Measurements from ENCODE around the gene RIT1. TPM values are rescaled to one million over a fixed set of nuclear protein-coding genes. Genes with fewer than 3 reads are reported as not detected.
"Not testable (repeated sequence)": the region's sequence is repeated elsewhere in the genome, so short reads cannot be mapped to it uniquely, and the experiment has no call there.

RIT1 gene
- total and polyA plus RNA-seq, 8 donors, result 4.2 to 15.1 (median 8.1) TPM

DNA sequence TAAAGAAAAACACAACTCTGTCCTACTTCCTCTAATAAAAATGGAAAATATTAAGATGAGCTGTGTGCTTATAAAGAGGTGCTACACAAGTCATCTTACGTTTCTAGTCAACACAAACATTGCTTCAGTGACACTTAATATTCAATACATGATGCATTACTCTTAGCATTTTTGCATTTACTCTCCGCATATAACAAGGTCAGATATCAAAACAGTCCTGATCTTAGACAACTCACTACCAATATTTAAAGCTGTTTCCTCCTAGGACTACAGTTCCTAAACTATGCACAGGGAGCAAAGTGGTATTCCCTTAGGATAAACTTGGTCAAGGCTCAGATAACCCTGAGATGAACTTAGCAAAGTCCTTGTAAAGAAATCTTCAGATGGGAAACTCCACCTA is 12.3 kb downstream of the RIT1 start:
- TF ChIP-seq, protein P1, sequence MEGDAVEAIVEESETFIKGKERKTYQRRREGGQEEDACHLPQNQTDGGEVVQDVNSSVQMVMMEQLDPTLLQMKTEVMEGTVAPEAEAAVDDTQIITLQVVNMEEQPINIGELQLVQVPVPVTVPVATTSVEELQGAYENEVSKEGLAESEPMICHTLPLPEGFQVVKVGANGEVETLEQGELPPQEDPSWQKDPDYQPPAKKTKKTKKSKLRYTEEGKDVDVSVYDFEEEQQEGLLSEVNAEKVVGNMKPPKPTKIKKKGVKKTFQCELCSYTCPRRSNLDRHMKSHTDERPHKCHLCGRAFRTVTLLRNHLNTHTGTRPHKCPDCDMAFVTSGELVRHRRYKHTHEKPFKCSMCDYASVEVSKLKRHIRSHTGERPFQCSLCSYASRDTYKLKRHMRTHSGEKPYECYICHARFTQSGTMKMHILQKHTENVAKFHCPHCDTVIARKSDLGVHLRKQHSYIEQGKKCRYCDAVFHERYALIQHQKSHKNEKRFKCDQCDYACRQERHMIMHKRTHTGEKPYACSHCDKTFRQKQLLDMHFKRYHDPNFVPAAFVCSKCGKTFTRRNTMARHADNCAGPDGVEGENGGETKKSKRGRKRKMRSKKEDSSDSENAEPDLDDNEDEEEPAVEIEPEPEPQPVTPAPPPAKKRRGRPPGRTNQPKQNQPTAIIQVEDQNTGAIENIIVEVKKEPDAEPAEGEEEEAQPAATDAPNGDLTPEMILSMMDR (IDR thresholded peaks at IDR 0.05), result no peak
- no peaks in the 10 kb centered on the region for H3K27me3 ChIP-seq
- ATAC-seq (no peak), FAIRE-seq (no peak), DNase-seq (no peak)
- no peaks in the 10 kb centered on the region for H3K4me1 ChIP-seq
- no peaks in the 10 kb centered on the region for H3K9me3 ChIP-seq
- no peak overlapping the region for H3K4me3 ChIP-seq
- intact Hi-C loops (cut with DNase I), result no loop called here
- peaks cover 7 to 50% (median 16%) of the 10 kb centered on the region in 3 donors for H3K36me3 ChIP-seq
- no peak overlapping the region for H3K27ac ChIP-seq
- WGBS, 2 donors, result 83 to 88% methylated on average over 2 of the region's 2 CpGs

DNA sequence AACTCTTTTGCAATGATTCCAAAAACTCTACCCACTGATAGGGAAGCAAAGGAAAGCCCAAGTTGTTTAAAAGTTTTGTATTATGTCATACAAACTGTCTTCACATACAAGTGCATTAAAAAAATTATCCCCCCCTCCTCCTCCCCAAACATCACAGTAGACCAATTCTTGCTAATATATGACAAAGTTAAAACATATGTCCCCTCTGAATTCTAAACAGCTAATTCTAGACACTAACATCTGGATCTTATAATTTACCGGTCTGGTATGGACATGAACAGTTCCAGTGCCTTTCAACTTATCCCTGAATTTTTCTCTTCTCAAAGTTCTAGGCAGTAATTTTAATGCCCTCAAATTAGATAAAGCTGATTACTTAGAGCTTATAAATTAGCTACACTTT is 13.4 kb downstream of the RIT1 start:
- intact Hi-C loops (cut with DNase I), result no loop called here
- 92 to 95% methylated on average over 1 of the region's 1 CpG for WGBS, 2 donors

DNA sequence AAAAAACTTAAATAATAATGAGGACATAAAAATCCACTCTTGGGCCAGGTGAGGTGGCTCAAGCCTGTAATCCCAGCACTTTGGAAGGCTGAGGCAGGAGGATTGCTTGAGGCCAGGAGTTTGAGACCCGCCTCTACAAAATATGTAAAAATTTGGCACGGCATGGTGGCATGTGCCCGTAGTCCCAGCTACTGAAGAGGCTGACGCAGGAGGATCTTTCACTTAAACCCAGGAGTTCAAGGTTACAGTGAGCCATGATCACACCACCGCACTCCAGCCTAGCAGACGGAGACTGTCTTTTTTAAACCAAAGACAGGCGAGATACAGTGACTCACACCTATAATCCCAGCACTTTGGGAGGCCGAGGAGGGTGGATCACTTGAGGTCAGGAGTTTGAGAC is 14.7 kb downstream of the RIT1 start:
- H3K36me3 ChIP-seq, result peaks cover 7 to 28% (median 12%) of the 10 kb centered on the region in 3 donors
- H3K4me1 ChIP-seq; ATAC-seq; intact Hi-C loops (cut with DNase I); H3K4me3 ChIP-seq; H3K27me3 ChIP-seq; FAIRE-seq; H3K27ac ChIP-seq; DNase-seq; H3K9me3 ChIP-seq: not testable (repeated sequence)
- WGBS, 2 donors, result 95 to 98% methylated on average over 8 of the region's 8 CpGs

More for the DNA sequence above, 13.4 kb downstream of the RIT1 start:
- H3K27me3 ChIP-seq, result no peaks in the 10 kb centered on the region
- DNase-seq (no peak), FAIRE-seq (no peak), ATAC-seq (no peak)
- peaks cover 7 to 40% (median 16%) of the 10 kb centered on the region in 3 donors for H3K36me3 ChIP-seq
- no peak overlapping the region for H3K4me3 ChIP-seq
- TF ChIP-seq, protein P1 (IDR thresholded peaks at IDR 0.05), result no peak
- no peaks in the 10 kb centered on the region for H3K9me3 ChIP-seq
- no peak overlapping the region for H3K27ac ChIP-seq
- peaks cover 0 to 5% (median 0%) of the 10 kb centered on the region in 3 donors for H3K4me1 ChIP-seq

DNA sequence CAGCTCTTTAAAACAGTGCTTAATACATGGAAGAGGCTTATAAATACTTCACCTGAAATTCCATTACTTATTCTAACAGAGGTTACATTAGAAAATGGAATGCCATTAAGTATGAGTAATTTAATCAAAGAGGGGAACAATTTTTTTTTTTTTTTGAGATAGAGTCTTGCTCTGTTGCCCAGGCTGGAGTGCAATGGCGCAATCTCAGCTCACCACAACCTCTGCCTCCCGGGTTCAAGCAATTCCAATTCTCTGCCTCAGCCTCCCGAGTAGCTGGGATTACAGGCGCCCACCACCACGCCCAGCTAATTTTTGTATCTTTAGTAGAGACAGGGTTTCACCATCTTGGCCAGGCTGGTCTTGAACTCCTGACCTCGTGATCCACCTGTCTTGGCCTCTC is 15.5 kb downstream of the RIT1 start:
- intact Hi-C loops (cut with DNase I); H3K9me3 ChIP-seq; ATAC-seq; FAIRE-seq; H3K4me1 ChIP-seq; H3K27ac ChIP-seq; H3K27me3 ChIP-seq; DNase-seq; H3K4me3 ChIP-seq: not testable (repeated sequence)
- peaks cover 4 to 20% (median 7%) of the 10 kb centered on the region in 3 donors for H3K36me3 ChIP-seq
- 92 to 96% methylated on average over 6 of the region's 6 CpGs for WGBS, 2 donors

DNA sequence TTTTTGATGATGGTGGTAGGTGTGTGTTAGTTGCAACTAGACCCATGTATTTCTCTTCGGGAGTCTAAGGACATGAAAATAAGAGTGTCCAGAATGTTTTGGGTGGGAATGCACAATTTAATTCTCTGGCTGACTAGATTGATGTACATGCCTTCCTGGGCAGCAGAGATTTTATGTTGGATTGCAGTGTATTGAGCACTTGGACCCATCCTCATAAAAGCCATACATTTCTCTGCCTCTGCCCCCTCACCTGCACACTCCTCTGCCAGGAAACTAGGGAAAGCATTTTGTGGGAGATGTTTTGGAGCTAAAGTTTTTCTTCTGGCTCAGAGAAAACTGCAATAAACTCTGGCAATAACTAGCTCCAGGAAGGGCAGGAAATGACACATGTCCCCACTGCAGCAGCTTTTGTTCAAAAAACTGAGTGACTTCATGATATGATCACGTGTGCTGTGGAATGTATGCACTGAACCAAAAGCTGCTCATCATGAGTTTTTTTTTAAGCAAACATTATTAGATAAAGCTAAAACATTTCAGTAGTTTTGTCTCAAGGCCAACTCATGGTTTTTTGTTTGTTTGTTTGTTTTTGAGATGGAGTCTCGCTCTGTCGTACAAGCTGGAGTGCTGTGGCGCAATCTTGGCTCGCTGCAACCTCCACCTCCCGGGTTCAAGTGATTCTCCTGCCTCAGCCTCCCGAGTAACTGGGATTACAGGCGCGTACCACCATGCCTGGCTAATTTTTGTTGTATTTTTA is 17.6 kb downstream of the RIT1 start:
- Histone ChIP-seq H3K27ac (peak overlapping the region in 3 of 4 donors; percentile 12 to 74 (median 50)), H3K27me3 (no peaks in the 10 kb centered on the region), H3K36me3 (peaks cover 0 to under 1% (median 0%) of the 10 kb centered on the region in 3 donors), H3K9me3 (no peaks in the 10 kb centered on the region), H3K4me3 (no peak overlapping the region), H3K4me1 (peaks cover 0 to 5% (median 3%) of the 10 kb centered on the region in 3 donors)
- ATAC-seq, result peak in 3 of 4 donors; percentile 71 to 83 (median 74)
- no peak for FAIRE-seq
- WGBS, 2 donors, result 54 to 60% methylated on average over 10 of the region's 10 CpGs
- no peak for DNase-seq
- intact Hi-C loops (cut with DNase I), result no loop called here
- TF ChIP-seq, protein P1 (IDR thresholded peaks at IDR 0.05), result no peak

DNA sequence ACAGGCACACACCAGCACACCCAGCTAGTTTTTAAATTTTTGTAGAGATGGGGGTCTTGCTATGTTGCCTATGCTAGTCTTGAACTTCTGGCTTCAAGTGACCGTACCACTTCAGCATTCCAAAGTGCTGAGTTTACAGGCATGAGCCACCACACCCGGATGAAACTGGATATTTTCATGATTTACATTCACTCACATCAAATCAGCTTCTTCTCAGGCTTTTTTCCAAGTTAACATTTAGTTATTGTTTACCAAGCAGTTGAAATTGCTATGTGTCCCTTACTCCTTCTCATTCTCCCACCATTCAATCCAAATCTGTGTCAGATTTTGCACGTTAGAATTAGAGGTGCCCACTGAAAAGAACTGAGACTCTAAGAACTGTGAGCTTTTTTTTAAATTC is 18.4 kb downstream of the RIT1 start:
- Histone ChIP-seq H3K27me3 (no peaks in the 10 kb centered on the region), H3K9me3 (no peaks in the 10 kb centered on the region), H3K27ac (peak overlapping the region; percentile 7 to 74 (median 31)), H3K4me1 (peaks cover 0 to 5% (median 3%) of the 10 kb centered on the region in 3 donors), H3K36me3 (no peaks in the 10 kb centered on the region), H3K4me3 (no peak overlapping the region)
- 22 to 30% methylated on average over 3 of the region's 3 CpGs for WGBS, 2 donors
- intact Hi-C loops (cut with DNase I), result no loop called here
- no peak for FAIRE-seq
- ATAC-seq, result peak in 3 of 4 donors; percentile 42 to 62 (median 54)
- TF ChIP-seq, protein P1 (IDR thresholded peaks at IDR 0.05), result no peak
- DNase-seq, result no peak
